Medulla oblongata (tissue), 1 donor: Measurements from ENCODE around the gene PTPRH.
"Not testable (repeated sequence)": the region's sequence is repeated elsewhere in the genome, so short reads cannot be mapped to it uniquely, and the experiment has no call there.

Experiments used
- DNase-seq: peaks from one replicate; pipeline ENCODE4 v3.0.0-alpha.2; 2015; ENCODE audit errors: extremely low spot score

Gene PTPRH

GRCh38 chr19:55158848-55159749, 50.2 kb downstream of the PTPRH start:
- no peak for DNase-seq

- DNase-seq = no peak
These were observed 50.9 kb downstream of the PTPRH start for GRCh38 chr19:55158423-55158822.

- no peak for DNase-seq
These were observed 52.0 kb downstream of the PTPRH start, which contains the start of gene TNNI3 for GRCh38 chr19:55157064-55157908. Gene TNNI3 (minus strand): TSS chr19:55157732. CDS start chr19:55157589, 143 bp downstream.

GRCh38 chr19:55156202-55157063, 52.9 kb downstream of the PTPRH start:
- DNase-seq = no peak

GRCh38 chr19:55155784-55156183, 53.5 kb downstream of the PTPRH start:
- not testable (repeated sequence) for DNase-seq

- DNase-seq = no peak
These were observed 55.5 kb downstream of the PTPRH start for GRCh38 chr19:55153652-55154264.

- no peak for DNase-seq
These were observed 57.3 kb downstream of the PTPRH start for GRCh38 chr19:55152017-55152416.

GRCh38 chr19:55149078-55150003, 60.0 kb downstream of the PTPRH start, which contains the start of gene TNNT1:
Gene TNNT1 (minus strand): TSS chr19:55149206. CDS start chr19:55147157, 2,049 bp downstream.
- no peak for DNase-seq

- DNase-seq = no peak
These were observed 61.6 kb downstream of the PTPRH start for GRCh38 chr19:55147545-55148251.

- DNase-seq = no peak
These were observed 62.5 kb downstream of the PTPRH start for GRCh38 chr19:55146705-55147273.

GRCh38 chr19:55146078-55146704, 63.1 kb downstream of the PTPRH start:
- no peak for DNase-seq

GRCh38 chr19:55145232-55145631, 64.1 kb downstream of the PTPRH start:
- DNase-seq = no peak

- no peak for DNase-seq
These were observed 67.6 kb downstream of the PTPRH start for GRCh38 chr19:55141696-55142095.

- DNase-seq = no peak
These were observed 71.4 kb downstream of the PTPRH start for GRCh38 chr19:55137915-55138314.

GRCh38 chr19:55136399-55137102, 72.8 kb downstream of the PTPRH start:
- DNase-seq = no peak

GRCh38 chr19:55134736-55135135, 74.6 kb downstream of the PTPRH start:
- no peak for DNase-seq

- no peak for DNase-seq
These were observed 75.5 kb downstream of the PTPRH start for GRCh38 chr19:55133639-55134444.
